WTC11 (cell line): ENCODE results near the gene ABTB2. TPM values are rescaled to one million over a fixed set of nuclear protein-coding genes. Genes with fewer than 3 reads are reported as not detected.

Source experiments
- ATAC-seq: fragments of 200-7000 bp; cut with Tn5 transposase; 2 replicates; pipeline ENCODE4 v1.10.0; 2021; ENCODE audit warnings: mild to moderate bottlenecking, moderate library complexity
- CTCF ChIA-PET: fragments of 300-600 bp; sonication (Branson Sonifier 250); formaldehyde crosslinking; loops from one replicate; lab custom pipeline; 2021; ENCODE audit warnings: antibody characterized with exemption; lab: Charles Lee
- POLR2A ChIA-PET: fragments of 350-600 bp; sonication (Branson Sonifier 250); formaldehyde crosslinking; loops from one replicate; lab custom pipeline; 2021; ENCODE audit warnings: antibody characterized with exemption; lab: Charles Lee
- DNase-seq: peaks from one replicate; pipeline ENCODE4 v3.0.0; 2021; ENCODE audit warnings: low spot score
- H3K27ac Mint-ChIP-seq: 2 replicates; pipeline ENCODE4 v1.8.0; 2021; ENCODE audit warnings: mixed read lengths
- H3K27me3 Mint-ChIP-seq: 2 replicates; pipeline ENCODE4 v1.8.0; 2021; ENCODE audit warnings: low read depth, mild to moderate bottlenecking, moderate library complexity, mixed read lengths
- H3K36me3 Mint-ChIP-seq: 2 replicates; pipeline ENCODE4 v1.8.0; 2021; ENCODE audit warnings: mixed read lengths
- H3K4me1 Mint-ChIP-seq: 2 replicates; pipeline ENCODE4 v1.8.0; 2022; ENCODE audit warnings: mixed read lengths
- H3K4me3 Mint-ChIP-seq: 2 replicates; pipeline ENCODE4 v1.8.0; 2021; ENCODE audit warnings: mild to moderate bottlenecking, moderate library complexity, mixed read lengths
- H3K9me3 Mint-ChIP-seq: 2 replicates; pipeline ENCODE4 v1.8.0; 2021; ENCODE audit warnings: mixed read lengths
- CREB1 ChIP-seq: sonication (generic); formaldehyde crosslinking; IDR thresholded peaks from 2 replicates; pipeline ENCODE4 v1.8.0; 2023; ENCODE audit warnings: mild to moderate bottlenecking, missing genetic modification reagents
- CREM ChIP-seq: sonication (generic); formaldehyde crosslinking; IDR thresholded peaks from 2 replicates; pipeline ENCODE4 v1.8.1; 2022; ENCODE audit warnings: mild to moderate bottlenecking, missing genetic modification reagents, moderate library complexity
- ESRRA ChIP-seq: sonication (generic); formaldehyde crosslinking; IDR thresholded peaks from 2 replicates; pipeline ENCODE4 v1.8.1; 2022; ENCODE audit warnings: mild to moderate bottlenecking, missing genetic modification reagents, borderline replicate concordance
- FOXK1 ChIP-seq: sonication (generic); formaldehyde crosslinking; IDR thresholded peaks from 2 replicates; pipeline ENCODE4 v1.8.0; 2022; ENCODE audit warnings: mild to moderate bottlenecking, moderate library complexity, missing genetic modification reagents
- GABPB1 ChIP-seq: sonication (generic); formaldehyde crosslinking; IDR thresholded peaks from 2 replicates; pipeline ENCODE4 v1.8.1; 2023; ENCODE audit warnings: mild to moderate bottlenecking, missing genetic modification reagents
- HMGA2 ChIP-seq: fragments of 250-450 bp; sonication (Bioruptor Pico); IDR thresholded peaks from 2 replicates; pipeline ENCODE4 v1.4.0; 2021; ENCODE audit warnings: mild to moderate bottlenecking, moderate library complexity
- IRF2 ChIP-seq: sonication (generic); formaldehyde crosslinking; IDR thresholded peaks from 2 replicates; pipeline ENCODE4 v1.8.0; 2022; ENCODE audit warnings: low read depth, missing genetic modification reagents, borderline replicate concordance
- JAZF1 ChIP-seq: fragments of 250-450 bp; sonication (Bioruptor Pico); IDR thresholded peaks from 2 replicates; pipeline ENCODE4 v1.9.0; 2021; ENCODE audit warnings: moderate library complexity, mild to moderate bottlenecking, inconsistent platforms
- NFATC4 ChIP-seq: fragments of 250-450 bp; sonication (Bioruptor Pico); IDR thresholded peaks from 2 replicates; pipeline ENCODE4 v1.9.0; 2021; ENCODE audit warnings: mild to moderate bottlenecking
- NFYB ChIP-seq: sonication (generic); formaldehyde crosslinking; conservative IDR thresholded peaks from 2 replicates; pipeline ENCODE4 v1.8.0; 2022; ENCODE audit warnings: low read depth, missing genetic modification reagents
- TEAD1 ChIP-seq: sonication (generic); formaldehyde crosslinking; IDR thresholded peaks from 2 replicates; pipeline ENCODE4 v1.8.0; 2022; ENCODE audit warnings: mild to moderate bottlenecking, missing genetic modification reagents
- ZNF219 ChIP-seq: sonication (generic); formaldehyde crosslinking; IDR thresholded peaks from 2 replicates; pipeline ENCODE4 v1.8.0; 2023; ENCODE audit warnings: missing genetic modification reagents, mild to moderate bottlenecking, borderline replicate concordance
- ZNF232 ChIP-seq: sonication (generic); formaldehyde crosslinking; IDR thresholded peaks from 2 replicates; pipeline ENCODE4 v1.8.0; 2022; ENCODE audit warnings: mild to moderate bottlenecking, missing genetic modification reagents
- ZNF317 ChIP-seq: sonication (generic); formaldehyde crosslinking; IDR thresholded peaks from 2 replicates; pipeline ENCODE4 v1.8.1; 2023; ENCODE audit warnings: low read depth, mild to moderate bottlenecking, moderate library complexity, missing genetic modification reagents, borderline replicate concordance
- ZNF416 ChIP-seq: fragments of 250-450 bp; sonication (Bioruptor Pico); IDR thresholded peaks from 2 replicates; pipeline ENCODE4 v1.9.0; 2021; ENCODE audit warnings: mild to moderate bottlenecking, inconsistent platforms
- total RNA-seq: library from RNA; stranded (reverse); gene quantifications from 3 replicates; pipeline ENCODE4 v1.2.3, GENCODE V29; 2021
- TF ChIP-seq, protein P1 (sequence below): sonication (generic); formaldehyde crosslinking; conservative IDR thresholded peaks from 2 replicates; pipeline ENCODE4 v1.8.1; 2022; ENCODE audit warnings: mild to moderate bottlenecking, missing genetic modification reagents
- TF ChIP-seq, protein P2 (sequence below): sonication (generic); formaldehyde crosslinking; IDR thresholded peaks from 2 replicates; pipeline ENCODE4 v1.8.0; 2022; ENCODE audit warnings: missing genetic modification reagents
- TF ChIP-seq, protein P3 (sequence below): sonication (generic); formaldehyde crosslinking; IDR thresholded peaks from 2 replicates; pipeline ENCODE4 v1.8.1; 2023; ENCODE audit warnings: mild to moderate bottlenecking, missing genetic modification reagents
- TF ChIP-seq, protein P4 (sequence below): sonication (generic); formaldehyde crosslinking; IDR thresholded peaks from 2 replicates; pipeline ENCODE4 v1.8.1; 2022; ENCODE audit warnings: missing genetic modification reagents, borderline replicate concordance
- TF ChIP-seq, protein P5 (sequence below): sonication (generic); formaldehyde crosslinking; IDR thresholded peaks from 2 replicates; pipeline ENCODE4 v1.8.1; 2023; ENCODE audit warnings: mild to moderate bottlenecking, moderate library complexity, missing genetic modification reagents
- TF ChIP-seq, protein P6 (sequence below): fragments of 250-450 bp; sonication (Bioruptor Pico); conservative IDR thresholded peaks from 2 replicates; pipeline ENCODE4 v1.9.0; 2021; ENCODE audit warnings: mild to moderate bottlenecking
- TF ChIP-seq, protein P7 (sequence below): sonication (generic); formaldehyde crosslinking; IDR thresholded peaks from 2 replicates; pipeline ENCODE4 v1.8.1; 2023; ENCODE audit warnings: mild to moderate bottlenecking, missing genetic modification reagents, moderate library complexity
- TF ChIP-seq, protein P8 (sequence below): fragments of 250-450 bp; sonication (Bioruptor Pico); IDR thresholded peaks from 2 replicates; pipeline ENCODE4 v1.9.0; 2021; ENCODE audit warnings: moderate library complexity, mild to moderate bottlenecking, inconsistent platforms, borderline replicate concordance

ABTB2 gene
- total RNA-seq, 1 experiment from 2014 or later: 12.8 TPM

DNA sequence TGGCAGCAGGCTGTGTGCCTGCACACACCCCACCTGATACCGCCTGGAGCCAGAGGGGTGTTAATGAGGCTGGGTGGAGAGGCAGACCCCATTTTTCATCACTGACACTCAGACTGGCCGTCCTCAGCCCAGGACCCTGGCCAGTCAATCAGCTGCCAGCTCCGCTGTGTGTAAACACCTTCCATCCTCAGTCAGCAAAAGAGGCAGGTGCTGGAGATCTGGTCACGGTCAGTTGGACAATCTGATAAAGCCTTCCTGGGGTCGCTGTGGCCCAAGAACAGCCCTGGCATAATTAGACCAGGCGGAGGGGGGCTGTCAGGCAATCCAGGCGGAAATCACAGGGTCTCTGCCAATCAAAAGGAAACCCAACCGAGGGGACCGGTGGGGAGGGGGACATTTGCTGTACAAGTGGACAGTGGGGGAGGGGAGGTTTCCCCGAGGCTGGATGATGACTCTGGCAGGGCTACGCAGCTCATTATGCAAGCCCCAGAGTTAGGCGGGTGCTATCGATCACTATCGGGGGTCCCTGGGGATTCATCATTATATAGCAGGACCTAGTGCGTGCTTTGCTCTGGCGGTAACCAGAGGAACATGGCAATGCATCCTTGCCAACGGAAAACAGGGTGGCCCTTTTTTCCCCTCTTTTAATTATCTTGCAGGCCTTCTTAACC lies 72.9 kb downstream of the ABTB2 start:
- Mint-ChIP-seq H3K4me1 (peaks cover 2% of the 10 kb centered on the region; the same call in 1 of the 2 replicates), H3K4me3 (no peak overlapping the region), H3K9me3 (no peaks in the 10 kb centered on the region), H3K36me3 (no peaks in the 10 kb centered on the region), H3K27ac (no peak overlapping the region), H3K27me3 (no peaks in the 10 kb centered on the region)
- no peak for DNase-seq
- TF ChIP-seq ZNF317 (no peak), ZNF416 (CRISPR knock-in tag) (no peak), ZNF219 (CRISPR knock-in tag) (no peak), TEAD1 (no peak), ESRRA (CRISPR knock-in tag) (no peak)
- TF ChIP-seq, protein P1, sequence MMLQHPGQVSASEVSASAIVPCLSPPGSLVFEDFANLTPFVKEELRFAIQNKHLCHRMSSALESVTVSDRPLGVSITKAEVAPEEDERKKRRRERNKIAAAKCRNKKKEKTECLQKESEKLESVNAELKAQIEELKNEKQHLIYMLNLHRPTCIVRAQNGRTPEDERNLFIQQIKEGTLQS: no peak
- TF ChIP-seq, protein P2, sequence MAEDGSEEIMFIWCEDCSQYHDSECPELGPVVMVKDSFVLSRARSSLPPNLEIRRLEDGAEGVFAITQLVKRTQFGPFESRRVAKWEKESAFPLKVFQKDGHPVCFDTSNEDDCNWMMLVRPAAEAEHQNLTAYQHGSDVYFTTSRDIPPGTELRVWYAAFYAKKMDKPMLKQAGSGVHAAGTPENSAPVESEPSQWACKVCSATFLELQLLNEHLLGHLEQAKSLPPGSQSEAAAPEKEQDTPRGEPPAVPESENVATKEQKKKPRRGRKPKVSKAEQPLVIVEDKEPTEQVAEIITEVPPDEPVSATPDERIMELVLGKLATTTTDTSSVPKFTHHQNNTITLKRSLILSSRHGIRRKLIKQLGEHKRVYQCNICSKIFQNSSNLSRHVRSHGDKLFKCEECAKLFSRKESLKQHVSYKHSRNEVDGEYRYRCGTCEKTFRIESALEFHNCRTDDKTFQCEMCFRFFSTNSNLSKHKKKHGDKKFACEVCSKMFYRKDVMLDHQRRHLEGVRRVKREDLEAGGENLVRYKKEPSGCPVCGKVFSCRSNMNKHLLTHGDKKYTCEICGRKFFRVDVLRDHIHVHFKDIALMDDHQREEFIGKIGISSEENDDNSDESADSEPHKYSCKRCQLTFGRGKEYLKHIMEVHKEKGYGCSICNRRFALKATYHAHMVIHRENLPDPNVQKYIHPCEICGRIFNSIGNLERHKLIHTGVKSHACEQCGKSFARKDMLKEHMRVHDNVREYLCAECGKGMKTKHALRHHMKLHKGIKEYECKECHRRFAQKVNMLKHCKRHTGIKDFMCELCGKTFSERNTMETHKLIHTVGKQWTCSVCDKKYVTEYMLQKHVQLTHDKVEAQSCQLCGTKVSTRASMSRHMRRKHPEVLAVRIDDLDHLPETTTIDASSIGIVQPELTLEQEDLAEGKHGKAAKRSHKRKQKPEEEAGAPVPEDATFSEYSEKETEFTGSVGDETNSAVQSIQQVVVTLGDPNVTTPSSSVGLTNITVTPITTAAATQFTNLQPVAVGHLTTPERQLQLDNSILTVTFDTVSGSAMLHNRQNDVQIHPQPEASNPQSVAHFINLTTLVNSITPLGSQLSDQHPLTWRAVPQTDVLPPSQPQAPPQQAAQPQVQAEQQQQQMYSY (CRISPR knock-in tag): no peak
- TF ChIP-seq, protein P3, sequence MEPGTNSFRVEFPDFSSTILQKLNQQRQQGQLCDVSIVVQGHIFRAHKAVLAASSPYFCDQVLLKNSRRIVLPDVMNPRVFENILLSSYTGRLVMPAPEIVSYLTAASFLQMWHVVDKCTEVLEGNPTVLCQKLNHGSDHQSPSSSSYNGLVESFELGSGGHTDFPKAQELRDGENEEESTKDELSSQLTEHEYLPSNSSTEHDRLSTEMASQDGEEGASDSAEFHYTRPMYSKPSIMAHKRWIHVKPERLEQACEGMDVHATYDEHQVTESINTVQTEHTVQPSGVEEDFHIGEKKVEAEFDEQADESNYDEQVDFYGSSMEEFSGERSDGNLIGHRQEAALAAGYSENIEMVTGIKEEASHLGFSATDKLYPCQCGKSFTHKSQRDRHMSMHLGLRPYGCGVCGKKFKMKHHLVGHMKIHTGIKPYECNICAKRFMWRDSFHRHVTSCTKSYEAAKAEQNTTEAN (CRISPR knock-in tag): no peak
- POLR2A ChIA-PET: interaction anchor here (0.6 kb wide), 1 partner anchor 943 kb away, joined by 9 read pairs; no protein-coding TSS in a partner anchor
- CTCF ChIA-PET: interaction anchor here (1.7 kb wide), 1 partner anchor 111 kb away, joined by 7 read pairs; no protein-coding TSS in a partner anchor
- no peak for ATAC-seq

DNA sequence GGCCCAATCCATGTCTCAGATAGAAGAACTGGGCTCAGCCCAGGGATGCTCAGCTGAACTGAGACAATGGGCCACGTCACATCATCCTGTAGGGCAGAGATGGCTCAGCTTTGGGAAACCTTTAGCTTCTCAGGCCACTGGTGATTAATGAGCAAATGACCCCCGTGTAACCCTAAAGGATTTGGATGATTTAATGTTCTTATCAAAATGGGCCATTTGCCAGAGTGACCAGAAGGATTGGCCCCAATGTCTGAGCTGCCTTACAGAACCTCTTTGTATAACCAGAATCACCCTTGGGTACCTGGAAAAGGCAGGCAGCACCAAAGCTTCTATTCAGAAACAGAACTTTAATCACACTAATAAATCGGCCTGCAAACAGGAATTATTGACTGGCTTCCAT lies 73.7 kb downstream of the ABTB2 start:
- Mint-ChIP-seq H3K9me3 (no peaks in the 10 kb centered on the region), H3K27ac (no peak overlapping the region), H3K36me3 (no peaks in the 10 kb centered on the region), H3K27me3 (no peaks in the 10 kb centered on the region), H3K4me3 (no peak overlapping the region), H3K4me1 (peaks cover 2% of the 10 kb centered on the region; the same call in 1 of the 2 replicates)
- no peak for DNase-seq
- CTCF ChIA-PET: no interaction called here
- no peak for ATAC-seq
- POLR2A ChIA-PET: interaction anchor here (0.6 kb wide), 1 partner anchor 942 kb away, joined by 9 read pairs; no protein-coding TSS in a partner anchor
- no peak for TF ChIP-seq NFYB (CRISPR knock-in tag)
- TF ChIP-seq CREB1 (CRISPR knock-in tag): no peak
- TF ChIP-seq NFATC4: no peak
- TF ChIP-seq CREM (CRISPR knock-in tag): no peak
- TF ChIP-seq HMGA2 (CRISPR knock-in tag): no peak
- TF ChIP-seq, protein P4, sequence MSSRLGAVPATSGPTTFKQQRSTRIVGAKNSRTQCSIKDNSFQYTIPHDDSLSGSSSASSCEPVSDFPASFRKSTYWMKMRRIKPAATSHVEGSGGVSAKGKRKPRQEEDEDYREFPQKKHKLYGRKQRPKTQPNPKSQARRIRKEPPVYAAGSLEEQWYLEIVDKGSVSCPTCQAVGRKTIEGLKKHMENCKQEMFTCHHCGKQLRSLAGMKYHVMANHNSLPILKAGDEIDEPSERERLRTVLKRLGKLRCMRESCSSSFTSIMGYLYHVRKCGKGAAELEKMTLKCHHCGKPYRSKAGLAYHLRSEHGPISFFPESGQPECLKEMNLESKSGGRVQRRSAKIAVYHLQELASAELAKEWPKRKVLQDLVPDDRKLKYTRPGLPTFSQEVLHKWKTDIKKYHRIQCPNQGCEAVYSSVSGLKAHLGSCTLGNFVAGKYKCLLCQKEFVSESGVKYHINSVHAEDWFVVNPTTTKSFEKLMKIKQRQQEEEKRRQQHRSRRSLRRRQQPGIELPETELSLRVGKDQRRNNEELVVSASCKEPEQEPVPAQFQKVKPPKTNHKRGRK (CRISPR knock-in tag): no peak
- no peak for TF ChIP-seq JAZF1 (CRISPR knock-in tag)
- no peak for TF ChIP-seq IRF2 (CRISPR knock-in tag)
- TF ChIP-seq GABPB1 (CRISPR knock-in tag): no peak
- no peak for TF ChIP-seq ZNF232
- TF ChIP-seq TEAD1: no peak
- TF ChIP-seq FOXK1 (CRISPR knock-in tag): no peak
- TF ChIP-seq, protein P5, sequence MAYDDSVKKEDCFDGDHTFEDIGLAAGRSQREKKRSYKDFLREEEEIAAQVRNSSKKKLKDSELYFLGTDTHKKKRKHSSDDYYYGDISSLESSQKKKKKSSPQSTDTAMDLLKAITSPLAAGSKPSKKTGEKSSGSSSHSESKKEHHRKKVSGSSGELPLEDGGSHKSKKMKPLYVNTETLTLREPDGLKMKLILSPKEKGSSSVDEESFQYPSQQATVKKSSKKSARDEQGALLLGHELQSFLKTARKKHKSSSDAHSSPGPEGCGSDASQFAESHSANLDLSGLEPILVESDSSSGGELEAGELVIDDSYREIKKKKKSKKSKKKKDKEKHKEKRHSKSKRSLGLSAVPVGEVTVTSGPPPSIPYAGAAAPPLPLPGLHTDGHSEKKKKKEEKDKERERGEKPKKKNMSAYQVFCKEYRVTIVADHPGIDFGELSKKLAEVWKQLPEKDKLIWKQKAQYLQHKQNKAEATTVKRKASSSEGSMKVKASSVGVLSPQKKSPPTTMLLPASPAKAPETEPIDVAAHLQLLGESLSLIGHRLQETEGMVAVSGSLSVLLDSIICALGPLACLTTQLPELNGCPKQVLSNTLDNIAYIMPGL: no peak
- TF ChIP-seq, protein P6, sequence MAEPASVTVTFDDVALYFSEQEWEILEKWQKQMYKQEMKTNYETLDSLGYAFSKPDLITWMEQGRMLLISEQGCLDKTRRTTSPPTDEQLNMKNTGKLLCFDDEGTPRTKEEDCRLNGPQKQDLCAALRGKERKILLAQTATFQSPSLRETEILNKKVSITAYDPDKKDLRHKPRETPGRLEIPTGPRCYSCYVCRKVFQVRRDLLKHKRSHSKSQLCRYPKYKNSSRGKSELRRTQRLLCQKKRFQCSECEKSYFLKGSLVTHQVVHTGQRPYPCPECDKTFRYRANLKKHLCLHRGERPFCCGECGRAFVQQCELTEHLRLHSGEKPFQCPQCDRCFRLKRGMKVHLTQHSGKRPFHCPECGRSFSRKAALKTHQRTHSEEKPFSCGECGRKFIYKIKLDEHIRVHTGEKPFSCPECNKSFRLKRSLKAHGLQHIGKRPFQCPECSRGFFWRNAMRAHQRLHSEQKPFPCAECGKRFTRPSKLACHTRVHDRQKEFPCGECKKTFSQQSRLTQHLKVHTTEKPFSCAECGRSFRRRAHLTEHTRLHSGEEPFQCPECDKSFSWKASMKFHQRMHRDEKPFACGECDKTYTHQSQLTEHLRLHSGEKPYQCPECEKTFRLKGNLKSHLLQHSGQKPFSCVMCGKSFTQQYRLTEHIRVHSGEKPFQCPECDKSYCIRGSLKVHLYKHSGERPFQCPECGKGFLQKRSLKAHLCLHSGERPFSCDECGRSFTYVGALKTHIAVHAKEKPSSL: no peak
- TF ChIP-seq, protein P7, sequence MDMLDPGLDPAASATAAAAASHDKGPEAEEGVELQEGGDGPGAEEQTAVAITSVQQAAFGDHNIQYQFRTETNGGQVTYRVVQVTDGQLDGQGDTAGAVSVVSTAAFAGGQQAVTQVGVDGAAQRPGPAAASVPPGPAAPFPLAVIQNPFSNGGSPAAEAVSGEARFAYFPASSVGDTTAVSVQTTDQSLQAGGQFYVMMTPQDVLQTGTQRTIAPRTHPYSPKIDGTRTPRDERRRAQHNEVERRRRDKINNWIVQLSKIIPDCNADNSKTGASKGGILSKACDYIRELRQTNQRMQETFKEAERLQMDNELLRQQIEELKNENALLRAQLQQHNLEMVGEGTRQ: no peak
- TF ChIP-seq, protein P8, sequence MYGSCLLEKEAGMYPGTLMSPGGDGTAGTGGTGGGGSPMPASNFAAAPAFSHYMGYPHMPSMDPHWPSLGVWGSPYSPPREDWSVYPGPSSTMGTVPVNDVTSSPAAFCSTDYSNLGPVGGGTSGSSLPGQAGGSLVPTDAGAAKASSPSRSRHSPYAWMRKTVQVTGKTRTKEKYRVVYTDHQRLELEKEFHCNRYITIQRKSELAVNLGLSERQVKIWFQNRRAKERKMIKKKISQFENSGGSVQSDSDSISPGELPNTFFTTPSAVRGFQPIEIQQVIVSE (CRISPR knock-in tag): no peak
